ENCODE results near the gene HRNR. TPM values are rescaled to one million over a fixed set of nuclear protein-coding genes. Genes with fewer than 3 reads are reported as not detected.

Gene HRNR
- total RNA-seq, 1 experiment from 2014 or later = not detected

GRCh38 chr1:152228831-152229230 lies 4.8 kb upstream of the HRNR start:
- Histone ChIP-seq H4K20me1 (ENCODE audit: low read length) (no peaks in the 10 kb centered on the region), H3K9me3 (ENCODE audit: low read length) (no peaks in the 10 kb centered on the region), H3K36me3 (ENCODE audit: low read depth, low read length) (no peaks in the 10 kb centered on the region), H3K4me1 (ENCODE audit: insufficient read depth, low read length) (no peaks in the 10 kb centered on the region), H3K79me2 (ENCODE audit: low read length) (no peaks in the 10 kb centered on the region), H3K9me2 (replicated peaks; ENCODE audit: low read length) (no peaks in the 10 kb centered on the region), H3K27me3 (ENCODE audit: low read length) (no peaks in the 10 kb centered on the region; the same call in 1 of the 2 replicates), H3K27ac (ENCODE audit: low read length) (no peak overlapping the region), H3F3A (ENCODE audit: low read length, unreplicated experiment) (no peaks in the 10 kb centered on the region), H2AFZ (ENCODE audit: low read length) (no peak overlapping the region), H3K4me2 (ENCODE audit: low read length) (no peak overlapping the region), H3K4me3 (ENCODE audit: low read length) (no peak overlapping the region), H3K9ac (ENCODE audit: low read length) (no peak overlapping the region)
- ATAC-seq = peak; percentile 91
- ChIA-PET POLR2A (ENCODE audit: unreplicated experiment) (interaction anchor here (0.5 kb wide), 1 partner anchor 1968 kb away, joined by 7 read pairs; no protein-coding TSS in a partner anchor), CTCF (interaction anchor here (0.6 kb wide), 1 partner anchor 62 kb away, joined by 10 read pairs; no protein-coding TSS in a partner anchor)
- no TSS peak for BruUV-seq (replicated peaks)
- TF ChIP-seq EZH2phosphoT487 (IDR thresholded peaks at IDR 0.05; ENCODE audit: borderline replicate concordance, low read length) (no peak), EZH2 (IDR thresholded peaks at IDR 0.05; ENCODE audit: low read length, unreplicated experiment) (no peak)
- TF ChIP-seq, protein P1, sequence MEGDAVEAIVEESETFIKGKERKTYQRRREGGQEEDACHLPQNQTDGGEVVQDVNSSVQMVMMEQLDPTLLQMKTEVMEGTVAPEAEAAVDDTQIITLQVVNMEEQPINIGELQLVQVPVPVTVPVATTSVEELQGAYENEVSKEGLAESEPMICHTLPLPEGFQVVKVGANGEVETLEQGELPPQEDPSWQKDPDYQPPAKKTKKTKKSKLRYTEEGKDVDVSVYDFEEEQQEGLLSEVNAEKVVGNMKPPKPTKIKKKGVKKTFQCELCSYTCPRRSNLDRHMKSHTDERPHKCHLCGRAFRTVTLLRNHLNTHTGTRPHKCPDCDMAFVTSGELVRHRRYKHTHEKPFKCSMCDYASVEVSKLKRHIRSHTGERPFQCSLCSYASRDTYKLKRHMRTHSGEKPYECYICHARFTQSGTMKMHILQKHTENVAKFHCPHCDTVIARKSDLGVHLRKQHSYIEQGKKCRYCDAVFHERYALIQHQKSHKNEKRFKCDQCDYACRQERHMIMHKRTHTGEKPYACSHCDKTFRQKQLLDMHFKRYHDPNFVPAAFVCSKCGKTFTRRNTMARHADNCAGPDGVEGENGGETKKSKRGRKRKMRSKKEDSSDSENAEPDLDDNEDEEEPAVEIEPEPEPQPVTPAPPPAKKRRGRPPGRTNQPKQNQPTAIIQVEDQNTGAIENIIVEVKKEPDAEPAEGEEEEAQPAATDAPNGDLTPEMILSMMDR (conservative IDR thresholded peaks at IDR 0.05; ENCODE audit: low read depth, low read length) = no peak
- DNase-seq = peak; percentile 65
- intact Hi-C loops (cut with micrococcal nuclease) = loop anchor here (5.0 kb wide), 2 partner anchors 118 to 177 kb away; no protein-coding TSS in a partner anchor

GRCh38 chr1:152227310-152227928 lies 3.4 kb upstream of the HRNR start:
- intact Hi-C loops (cut with micrococcal nuclease) = loop anchor here (1.0 to 5.0 kb wide), 4 partner anchors 37 to 175 kb away; no protein-coding TSS in a partner anchor
- Histone ChIP-seq H3K9me3 (ENCODE audit: low read length) (no peaks in the 10 kb centered on the region), H3K4me1 (ENCODE audit: insufficient read depth, low read length) (no peaks in the 10 kb centered on the region), H3K9me2 (replicated peaks; ENCODE audit: low read length) (no peaks in the 10 kb centered on the region), H3K27me3 (ENCODE audit: low read length) (no peaks in the 10 kb centered on the region; the same call in 1 of the 2 replicates), H3K36me3 (ENCODE audit: low read depth, low read length) (no peaks in the 10 kb centered on the region), H3K9ac (ENCODE audit: low read length) (no peak overlapping the region), H3K4me3 (ENCODE audit: low read length) (no peak overlapping the region), H4K20me1 (ENCODE audit: low read length) (no peaks in the 10 kb centered on the region), H3K27ac (ENCODE audit: low read length) (no peak overlapping the region), H2AFZ (ENCODE audit: low read length) (no peak overlapping the region), H3K79me2 (ENCODE audit: low read length) (no peaks in the 10 kb centered on the region), H3F3A (ENCODE audit: low read length, unreplicated experiment) (no peaks in the 10 kb centered on the region), H3K4me2 (ENCODE audit: low read length) (no peak overlapping the region)
- no TSS peak for BruUV-seq (replicated peaks)
- CTCF ChIA-PET = interaction anchor here (0.6 to 0.7 kb wide), 3 partner anchors 42 to 231 kb away, joined by 4 to 7 read pairs (median 4); no protein-coding TSS in a partner anchor
- POLR2A ChIA-PET (ENCODE audit: unreplicated experiment) = no interaction called here
- DNase-seq (peak; percentile 23), ATAC-seq (peak; percentile 53)
- TF ChIP-seq EZH2phosphoT487 (IDR thresholded peaks at IDR 0.05; ENCODE audit: borderline replicate concordance, low read length) (no peak), EZH2 (IDR thresholded peaks at IDR 0.05; ENCODE audit: low read length, unreplicated experiment) (no peak)
- TF ChIP-seq, protein P1 (conservative IDR thresholded peaks at IDR 0.05; ENCODE audit: low read depth, low read length) = peak; percentile 57

GRCh38 chr1:152225678-152226077 lies 1.7 kb upstream of the HRNR start:
- ChIA-PET CTCF (interaction anchor here (0.6 kb wide), 1 partner anchor 585 kb away, joined by 6 read pairs; no protein-coding TSS in a partner anchor), POLR2A (ENCODE audit: unreplicated experiment) (no interaction called here)
- Histone ChIP-seq H3K9me2 (replicated peaks; ENCODE audit: low read length) (no peaks in the 10 kb centered on the region), H3F3A (ENCODE audit: low read length, unreplicated experiment) (no peaks in the 10 kb centered on the region), H3K27ac (ENCODE audit: low read length) (no peak overlapping the region), H4K20me1 (ENCODE audit: low read length) (no peaks in the 10 kb centered on the region), H3K27me3 (ENCODE audit: low read length) (0 out of 2 replicates have a peak, but pooled peaks cover 3% of the 10 kb centered on the region), H2AFZ (ENCODE audit: low read length) (no peak overlapping the region), H3K4me1 (ENCODE audit: insufficient read depth, low read length) (no peaks in the 10 kb centered on the region), H3K9ac (ENCODE audit: low read length) (no peak overlapping the region), H3K9me3 (ENCODE audit: low read length) (no peaks in the 10 kb centered on the region), H3K4me3 (ENCODE audit: low read length) (no peak overlapping the region), H3K4me2 (ENCODE audit: low read length) (no peak overlapping the region), H3K36me3 (ENCODE audit: low read depth, low read length) (no peaks in the 10 kb centered on the region), H3K79me2 (ENCODE audit: low read length) (no peaks in the 10 kb centered on the region)
- ATAC-seq (peak; percentile 55), DNase-seq (peak; percentile 26)
- no peak for TF ChIP-seq EZH2 (IDR thresholded peaks at IDR 0.05; ENCODE audit: low read length, unreplicated experiment)
- no TSS peak for BruUV-seq (replicated peaks)
- intact Hi-C loops (cut with micrococcal nuclease) = loop anchor here (5.0 kb wide), 2 partner anchors 122 to 173 kb away; no protein-coding TSS in a partner anchor

Measured in PC-3 (cell line).